ENCODE data around the gene KIAA0319L. TPM values are rescaled to one million over a fixed set of nuclear protein-coding genes. Genes with fewer than 3 reads are reported as not detected.

The KIAA0319L gene
- total and polyA plus RNA-seq, 2 experiments from 2014 or later, result 27.2 to 75.1 TPM

GRCh38 chr1:35591211-35591610 lies 34.0 kb upstream of the KIAA0319L start:
- no peak for DNase-seq (ENCODE audit: low spot score)
- no peaks in the 10 kb centered on the region for H3K36me3 ChIP-seq (ENCODE audit: insufficient read depth)
- 0 out of 3 replicates have a peak, but pooled peaks cover 2% of the 10 kb centered on the region for H3K9me3 Mint-ChIP-seq
- no peak overlapping the region for H3K27ac Mint-ChIP-seq
- H3K79me2 ChIP-seq (replicated peaks; ENCODE audit: insufficient read depth), result no peaks in the 10 kb centered on the region
- TF ChIP-seq STAT1 (IDR thresholded peaks at IDR 0.05; ENCODE audit: unreplicated experiment), result no peak
- no peak for TF ChIP-seq REST (IDR thresholded peaks at IDR 0.05; ENCODE audit: unreplicated experiment)
- no peak for TF ChIP-seq ZNF462 (CRISPR knock-in tag; IDR thresholded peaks at IDR 0.05)
- TF ChIP-seq ETS1 (IDR thresholded peaks at IDR 0.05), result no peak
- TF ChIP-seq JUNB (IDR thresholded peaks at IDR 0.05; ENCODE audit: unreplicated experiment), result no peak
- no peak for TF ChIP-seq ZNF114 (CRISPR knock-in tag; IDR thresholded peaks at IDR 0.05)
- no peak for TF ChIP-seq ZNF331 (CRISPR knock-in tag; IDR thresholded peaks at IDR 0.05; ENCODE audit: low read depth)
- no peak for TF ChIP-seq NANOG (IDR thresholded peaks at IDR 0.05; ENCODE audit: borderline replicate concordance)
- TF ChIP-seq CREB1 (CRISPR knock-in tag; IDR thresholded peaks at IDR 0.05; ENCODE audit: low read depth), result no peak
- TF ChIP-seq EZH2phosphoT487 (IDR thresholded peaks at IDR 0.05; ENCODE audit: unreplicated experiment), result no peak
- no peak for TF ChIP-seq POLR2AphosphoS5 (IDR thresholded peaks at IDR 0.05; ENCODE audit: low read depth)
- TF ChIP-seq EZH2 (IDR thresholded peaks at IDR 0.05; ENCODE audit: low read depth, unreplicated experiment), result no peak
- no peak for TF ChIP-seq CTCF (conservative IDR thresholded peaks at IDR 0.05; ENCODE audit: low read depth in 2 of 2)
- no peaks in the 10 kb centered on the region for H3K4me1 ChIP-seq (ENCODE audit: insufficient read depth)
- H3K4me2 ChIP-seq, result no peak overlapping the region
- no peak overlapping the region for H2AFZ ChIP-seq
- H3K27me3 Mint-ChIP-seq (ENCODE audit: insufficient read depth, low read depth, poor library complexity), result peaks cover 8% of the 10 kb centered on the region
- no peak overlapping the region for H3K27ac ChIP-seq (ENCODE audit: low read depth)
- H3K27me3 ChIP-seq (ENCODE audit: insufficient read depth), result no peaks in the 10 kb centered on the region
- H3F3A ChIP-seq (replicated peaks; ENCODE audit: low read depth), result no peaks in the 10 kb centered on the region
- peaks cover 7% of the 10 kb centered on the region; the same call in 2 of the 3 replicates for H3K4me1 Mint-ChIP-seq
- H3K9me2 ChIP-seq (ENCODE audit: insufficient read depth), result no peaks in the 10 kb centered on the region
- ATAC-seq, result no peak
- no peaks in the 10 kb centered on the region; the same call in 1 of the 2 replicates for H4K20me1 ChIP-seq (replicated peaks; ENCODE audit: insufficient read depth)
- H3K36me3 Mint-ChIP-seq (ENCODE audit: low read depth), result no peaks in the 10 kb centered on the region
- H3K4me3 Mint-ChIP-seq, result no peak overlapping the region; the same call in 2 of the 3 replicates
- H3K4me3 ChIP-seq, result no peak overlapping the region

Measured in GM23338 (cell line).